OCI-LY7 (cell line): ENCODE results near the gene FBXO42.

ENCODE experiments used
- CTCF ChIP-seq: fragments of 200-600 bp; sonication (generic); conservative IDR thresholded peaks from 2 replicates; pipeline ENCODE4 v1.5.1; 2014; ENCODE audit warnings: mild to moderate bottlenecking, antibody characterized with exemption, low read length, moderate library complexity, mixed read lengths
- EZH2phosphoT487 ChIP-seq: fragments of 200-600 bp; sonication (generic); IDR thresholded peaks from 2 replicates; pipeline ENCODE4 v1.6.1; 2018; ENCODE audit warnings: low read depth, borderline replicate concordance, mild to moderate bottlenecking, mixed run types, antibody characterized with exemption, low read length, moderate library complexity, mixed read lengths

GRCh38 chr1:16367258-16367967 is 15.1 kb upstream of the FBXO42 start:
- TF ChIP-seq CTCF (0 out of 2 replicates have a peak, but pooled peaks have one; percentile 44), EZH2phosphoT487 (no peak)
